DMS114 treated with DMSO at 0.1 percent for 48 hours (cell line): ENCODE measurements around the gene CTAGE9.
"Not testable (repeated sequence)": the region's sequence is repeated elsewhere in the genome, so short reads cannot be mapped to it uniquely, and the experiment has no call there.

ENCODE experiments used
- DNase-seq: peaks from one replicate; lab custom pipeline; 2025; ENCODE audit not compliant: unreplicated experiment; lab: John Stamatoyannopoulos, UW

CTAGE9 gene, protein sequence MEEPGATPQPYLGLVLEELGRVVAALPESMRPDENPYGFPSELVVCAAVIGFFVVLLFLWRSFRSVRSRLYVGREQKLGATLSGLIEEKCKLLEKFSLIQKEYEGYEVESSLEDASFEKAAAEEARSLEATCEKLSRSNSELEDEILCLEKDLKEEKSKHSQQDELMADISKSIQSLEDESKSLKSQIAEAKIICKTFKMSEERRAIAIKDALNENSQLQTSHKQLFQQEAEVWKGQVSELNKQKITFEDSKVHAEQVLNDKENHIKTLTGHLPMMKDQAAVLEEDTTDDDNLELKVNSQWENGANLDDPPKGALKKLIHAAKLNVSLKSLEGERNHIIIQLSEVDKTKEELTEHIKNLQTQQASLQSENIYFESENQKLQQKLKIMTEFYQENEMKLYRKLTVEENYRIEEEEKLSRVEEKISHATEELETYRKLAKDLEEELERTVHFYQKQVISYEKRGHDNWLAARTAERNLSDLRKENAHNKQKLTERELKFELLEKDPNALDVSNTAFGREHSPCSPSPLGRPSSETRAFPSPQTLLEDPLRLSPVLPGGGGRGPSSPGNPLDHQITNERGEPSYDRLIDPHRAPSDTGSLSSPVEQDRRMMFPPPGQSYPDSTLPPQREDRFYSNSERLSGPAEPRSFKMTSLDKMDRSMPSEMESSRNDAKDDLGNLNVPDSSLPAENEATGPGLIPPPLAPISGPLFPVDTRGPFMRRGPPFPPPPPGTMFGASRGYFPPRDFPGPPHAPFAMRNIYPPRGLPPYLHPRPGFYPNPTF

DNA sequence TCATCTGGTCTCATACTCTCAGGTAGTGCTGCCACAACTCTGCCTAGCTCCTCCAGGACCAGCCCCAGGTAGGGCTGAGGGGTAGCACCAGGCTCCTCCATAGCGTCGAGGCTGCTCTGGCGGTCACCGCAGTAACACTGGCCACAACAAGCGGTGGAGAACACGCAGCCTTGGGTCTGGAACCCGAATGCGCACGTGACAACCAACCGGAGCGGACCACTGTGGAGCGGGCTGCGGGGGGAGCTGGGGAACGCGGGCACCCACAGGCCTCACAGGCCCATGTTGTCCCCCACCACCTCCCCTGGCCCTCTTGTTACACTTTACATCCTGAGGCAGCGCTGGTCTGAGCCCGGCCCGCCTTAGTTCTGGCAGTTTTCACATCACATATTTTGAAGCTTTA is at the start of gene CTAGE9:
Gene CTAGE9 (minus strand): TSS at position 101 of the 400 bp plus-strand sequence. CDS start 0 bp downstream, at position 101.
- not testable (repeated sequence) for DNase-seq

DNA sequence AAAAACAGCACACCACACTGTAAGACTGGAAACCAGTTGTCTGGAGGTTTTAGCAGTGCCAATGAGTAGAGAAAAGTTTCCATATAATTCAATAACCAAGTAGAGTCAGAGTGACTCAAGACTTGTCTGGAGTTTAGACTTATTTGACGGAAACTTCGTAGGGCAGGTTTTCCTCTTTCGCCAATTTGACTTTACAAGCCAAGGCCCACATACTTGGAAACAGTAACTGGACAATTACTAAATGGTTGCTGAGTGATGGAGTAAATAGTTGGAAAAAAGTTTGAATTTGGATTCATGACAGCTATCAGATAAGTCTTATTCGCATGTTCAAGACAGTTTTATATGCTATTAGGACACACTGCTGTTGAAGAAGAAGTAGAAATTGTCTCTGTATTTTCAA is 48.1 kb upstream of the CTAGE9 start:
- no peak for DNase-seq

DNA sequence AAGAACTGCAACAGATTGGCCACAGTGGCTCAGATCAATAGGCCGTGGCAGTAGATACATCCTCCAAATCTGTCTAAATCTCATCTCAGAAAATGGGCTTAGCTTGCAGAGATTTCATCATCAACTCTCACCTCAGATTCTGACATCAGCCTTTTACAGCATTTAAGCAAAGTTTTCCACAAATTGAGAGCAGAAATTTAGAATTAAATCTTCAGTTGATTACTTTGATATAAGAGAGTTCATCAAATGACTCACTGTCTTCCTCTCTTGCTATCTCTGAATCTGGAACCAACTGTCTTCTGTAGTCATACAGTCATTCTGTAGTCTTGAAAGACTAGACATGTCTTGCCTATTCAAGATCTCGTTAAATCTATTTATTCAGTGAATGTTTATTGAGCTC is 45.2 kb upstream of the CTAGE9 start:
- no peak for DNase-seq

DNA sequence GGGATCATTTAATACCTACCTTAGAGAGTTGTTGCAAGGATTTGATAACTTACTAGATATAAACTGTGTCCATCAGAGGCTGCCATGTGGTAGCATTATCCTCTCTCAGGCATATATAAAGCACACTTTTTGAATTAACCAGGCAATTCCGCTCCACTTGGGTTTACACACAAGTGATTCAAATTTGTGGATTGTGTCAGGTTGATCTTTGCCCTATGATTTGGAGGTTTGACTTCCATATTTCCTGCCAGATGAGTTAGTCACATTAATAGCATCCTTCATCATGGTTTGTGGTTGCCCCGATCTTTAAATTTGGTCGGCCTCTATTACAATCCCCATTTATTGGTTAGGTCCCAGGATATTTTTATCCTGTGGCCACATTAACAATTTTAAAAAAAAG is 44.8 kb upstream of the CTAGE9 start:
- DNase-seq = no peak

DNA sequence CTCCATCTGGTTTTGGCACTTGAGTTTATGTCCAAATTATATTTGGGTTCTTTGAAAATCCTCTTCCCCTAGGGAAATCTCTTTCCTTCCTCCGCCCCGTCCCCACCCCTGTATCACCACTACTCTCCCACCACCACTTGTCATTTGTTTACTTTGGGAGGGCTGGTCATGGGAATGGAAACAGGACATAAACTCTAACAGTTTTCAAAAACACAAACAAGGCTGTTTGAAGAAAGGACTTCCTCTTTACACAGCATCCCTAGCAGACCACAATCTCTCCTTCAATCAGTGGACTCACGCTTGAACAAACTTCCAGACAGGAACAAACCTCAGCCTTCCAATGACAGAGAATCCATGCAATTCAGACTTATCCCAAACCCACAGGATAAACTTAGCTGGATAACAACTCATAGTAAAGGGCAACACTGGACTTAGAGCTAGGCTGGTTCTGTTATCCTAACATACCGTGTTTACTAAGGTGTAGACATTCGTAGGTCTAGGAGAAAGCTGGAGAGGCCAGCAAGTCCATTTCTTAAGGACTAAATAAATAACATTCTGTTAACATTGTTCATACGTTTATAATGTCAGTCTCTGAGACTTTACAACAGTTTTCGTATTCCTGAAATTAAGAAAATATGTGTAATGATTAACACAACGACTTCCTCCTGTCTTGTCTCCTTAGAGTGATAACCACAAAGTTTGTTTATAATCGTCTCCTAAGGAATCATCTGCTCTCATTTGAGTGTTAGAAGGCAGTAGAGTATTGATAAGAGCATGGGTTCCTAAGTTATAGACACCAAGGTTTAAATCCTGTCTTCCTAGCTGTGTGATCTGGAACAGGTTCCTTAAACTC is 44.1 kb upstream of the CTAGE9 start:
- no peak for DNase-seq

DNA sequence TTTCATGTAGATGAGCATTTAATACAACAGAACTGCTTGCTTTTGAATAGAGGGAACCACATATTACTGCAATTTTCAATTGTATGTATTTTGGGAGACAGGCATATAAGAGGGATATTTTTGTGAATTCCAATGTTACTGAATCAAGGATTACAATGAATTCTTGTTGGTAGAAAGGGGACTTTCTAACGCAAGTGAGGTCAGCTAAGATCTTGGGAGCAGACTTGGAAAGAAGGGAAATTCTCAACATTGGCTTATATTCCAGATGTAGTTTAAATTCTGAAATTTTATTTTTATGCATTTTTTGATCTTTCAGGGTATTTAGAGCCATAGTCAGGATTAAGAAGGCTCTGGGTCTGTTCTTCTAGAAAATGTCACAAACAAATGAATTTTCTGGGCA is 43.3 kb upstream of the CTAGE9 start:
- no peak for DNase-seq

DNA sequence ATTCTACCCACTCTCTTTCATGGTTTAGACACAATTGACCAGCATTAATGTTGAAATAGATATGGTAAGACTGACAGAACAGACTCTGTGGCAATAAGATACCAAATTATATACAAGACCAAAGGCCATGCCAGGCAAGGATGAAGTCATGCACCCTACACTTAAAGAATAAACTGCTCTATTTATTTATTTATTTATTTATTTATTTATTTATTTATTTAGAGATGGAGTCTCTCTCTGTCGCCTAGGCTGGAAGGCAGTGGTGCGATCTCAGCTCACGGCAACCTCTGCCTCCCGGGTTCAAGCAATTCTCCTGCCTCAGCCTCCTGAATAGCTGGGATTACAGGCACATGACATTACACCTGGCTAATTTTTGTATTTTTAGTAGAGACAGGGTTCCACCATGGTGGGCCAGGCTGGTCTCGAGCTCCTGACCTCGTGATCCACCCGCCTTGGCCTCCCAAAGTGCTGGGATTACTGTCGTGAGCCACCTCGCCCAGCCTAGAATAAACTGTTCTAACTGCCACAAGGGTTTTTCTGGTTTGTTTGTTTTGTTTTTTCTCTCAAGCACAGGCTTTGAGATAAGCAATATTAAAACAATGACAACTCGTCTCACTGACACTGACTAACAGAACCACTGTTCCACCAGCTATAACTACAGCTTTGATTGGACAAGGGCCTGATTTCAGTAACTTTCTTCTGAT is 40.3 kb upstream of the CTAGE9 start:
- not testable (repeated sequence) for DNase-seq

DNA sequence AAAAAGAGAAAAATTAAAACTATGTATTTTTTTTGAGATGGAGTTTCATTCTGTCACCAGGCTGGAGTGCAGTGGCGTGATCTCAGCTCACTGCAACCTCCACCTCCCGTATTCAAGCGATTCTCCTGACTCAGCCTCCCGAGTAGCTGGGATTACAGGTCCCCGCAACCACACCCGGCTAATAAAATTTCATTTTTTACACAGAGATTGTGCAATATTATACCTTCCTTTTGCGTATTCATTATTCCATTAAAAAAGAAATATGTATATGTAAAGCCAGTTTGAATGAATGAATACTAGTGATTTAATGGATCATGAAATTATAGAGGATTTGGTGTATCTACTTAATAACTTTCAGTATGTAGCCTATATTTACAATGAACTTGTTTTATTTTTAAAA is 38.2 kb upstream of the CTAGE9 start:
- DNase-seq = no peak

DNA sequence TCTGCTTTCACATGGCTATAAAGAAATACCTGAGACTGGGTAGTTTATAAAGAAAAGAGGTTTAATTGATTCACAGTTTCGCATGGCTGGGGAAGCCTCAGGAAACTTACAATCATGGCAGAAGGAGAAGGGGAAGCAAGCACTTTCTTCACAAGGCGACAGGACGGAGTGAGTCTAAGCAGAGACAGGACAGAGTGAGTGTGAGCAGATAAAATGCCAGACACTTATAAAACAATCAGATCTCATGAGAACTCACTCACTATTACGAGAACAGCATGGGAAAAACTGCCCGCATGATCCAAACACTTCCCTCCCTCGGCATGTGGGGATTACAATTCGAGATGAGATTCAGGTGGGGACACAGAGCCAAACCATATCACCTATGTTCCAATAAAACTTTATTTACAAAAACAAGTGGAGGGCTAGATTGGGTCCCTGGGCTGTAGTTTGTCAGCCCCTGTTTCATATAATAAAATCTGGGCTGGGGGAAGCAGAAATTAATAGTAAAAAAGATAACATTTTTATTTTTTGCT is 37.1 kb upstream of the CTAGE9 start:
- DNase-seq = no peak

DNA sequence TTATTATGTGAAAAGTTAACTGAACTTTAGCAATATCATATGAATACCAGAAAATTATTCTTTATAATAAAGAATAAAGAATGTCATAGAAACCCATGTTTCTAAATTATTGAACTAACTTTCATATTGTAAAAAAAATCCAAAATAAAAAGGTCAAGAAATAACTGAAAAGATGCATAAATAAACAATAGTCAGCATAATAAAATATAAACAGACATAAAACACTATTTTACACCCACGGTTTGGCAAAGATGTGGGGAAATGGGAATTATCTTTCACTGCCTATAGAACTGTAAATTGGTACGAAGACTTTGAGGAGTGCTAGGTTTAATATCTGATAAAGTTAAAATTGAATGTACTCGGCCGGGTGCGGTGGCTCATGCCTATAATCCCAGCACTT is 34.7 kb upstream of the CTAGE9 start:
- no peak for DNase-seq

DNA sequence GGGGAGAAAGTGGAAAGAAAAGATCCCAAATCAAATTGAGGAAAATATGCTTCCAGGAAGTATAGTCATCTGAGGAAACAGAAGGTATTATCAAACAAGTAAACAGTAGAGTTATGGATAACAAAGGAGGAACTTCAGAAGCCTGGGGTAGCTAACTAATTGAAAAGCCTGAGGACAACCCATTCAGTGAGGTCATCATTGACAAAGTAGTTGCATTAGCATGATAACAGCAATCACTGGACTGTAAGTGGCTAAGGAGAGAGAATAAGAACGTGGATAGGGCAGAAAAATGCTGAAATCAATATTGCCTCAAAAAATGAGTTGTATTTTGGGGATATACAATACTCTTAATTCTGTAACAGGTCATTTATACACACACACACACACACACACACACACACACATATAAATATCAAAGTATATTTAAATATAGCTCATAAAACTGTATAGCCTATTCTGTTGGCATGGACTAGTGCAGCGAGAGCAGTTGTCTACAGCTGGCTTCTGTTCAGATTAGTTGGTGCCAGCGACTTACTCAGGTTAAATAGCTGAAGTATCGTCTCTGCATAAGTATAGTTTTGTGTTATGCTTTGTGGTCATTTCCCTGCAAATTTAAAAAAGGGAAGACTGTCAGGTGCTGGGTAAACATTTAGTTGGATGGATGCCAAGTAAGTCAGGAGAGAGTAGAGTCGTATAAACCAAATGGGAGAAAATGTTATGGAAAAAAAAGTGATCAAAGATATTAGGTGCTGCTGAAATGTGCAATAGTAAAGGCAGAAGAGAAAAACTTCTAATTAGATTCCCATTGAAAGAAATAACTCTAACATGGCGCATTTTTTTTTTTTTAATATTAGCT is 33.8 kb upstream of the CTAGE9 start:
- DNase-seq = no peak

DNA sequence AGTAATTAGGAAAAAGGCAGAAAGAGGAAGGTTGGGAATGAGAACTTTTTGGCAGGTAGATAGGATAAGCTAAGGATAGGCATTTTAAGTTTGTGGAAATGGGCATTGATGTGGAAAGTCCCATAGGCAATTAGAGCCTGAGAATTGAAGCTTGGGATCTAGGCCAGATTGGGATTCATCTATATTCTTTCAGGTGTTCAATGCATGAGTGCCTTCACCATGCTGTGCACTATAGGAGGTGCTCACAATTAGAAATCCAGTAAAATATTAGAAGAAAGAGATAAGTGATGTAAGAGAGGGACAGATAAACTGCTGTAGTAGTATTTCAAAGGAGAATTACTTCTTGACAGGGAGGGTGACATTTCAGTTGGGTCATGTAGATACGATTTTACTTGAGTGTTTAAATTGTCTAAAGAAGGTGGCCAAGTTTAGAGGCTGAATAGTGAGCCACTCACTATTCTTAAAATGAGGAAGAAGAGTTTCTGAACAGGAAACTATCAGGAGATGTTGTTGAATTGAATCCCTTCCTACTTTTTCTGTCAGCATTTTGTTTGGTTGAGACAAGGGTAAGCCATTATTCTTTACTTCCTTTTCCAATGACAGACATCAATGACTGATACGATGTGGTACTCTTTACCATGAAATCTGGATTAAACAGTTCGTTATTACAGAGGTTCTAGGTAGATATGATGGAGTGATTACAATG is 31.0 kb upstream of the CTAGE9 start:
- DNase-seq = no peak

DNA sequence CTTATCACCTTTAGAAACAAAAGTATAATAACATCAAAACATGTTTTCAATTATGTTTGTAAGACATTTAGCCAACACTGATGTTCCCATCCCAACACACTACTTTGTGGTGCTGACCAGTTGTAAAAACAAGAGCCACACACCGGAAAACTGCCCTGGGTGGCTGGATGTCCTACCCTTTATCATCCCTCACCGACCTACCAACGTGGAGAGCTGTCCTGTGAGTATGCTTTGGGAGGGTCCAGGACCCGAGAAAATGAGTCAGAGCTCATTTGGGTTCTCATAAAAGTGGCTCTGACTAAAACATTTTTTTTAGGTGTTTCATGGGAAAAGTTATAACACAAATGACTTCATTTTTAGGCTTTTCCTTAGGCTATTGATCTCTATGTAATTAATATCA is 29.3 kb upstream of the CTAGE9 start:
- DNase-seq = no peak

DNA sequence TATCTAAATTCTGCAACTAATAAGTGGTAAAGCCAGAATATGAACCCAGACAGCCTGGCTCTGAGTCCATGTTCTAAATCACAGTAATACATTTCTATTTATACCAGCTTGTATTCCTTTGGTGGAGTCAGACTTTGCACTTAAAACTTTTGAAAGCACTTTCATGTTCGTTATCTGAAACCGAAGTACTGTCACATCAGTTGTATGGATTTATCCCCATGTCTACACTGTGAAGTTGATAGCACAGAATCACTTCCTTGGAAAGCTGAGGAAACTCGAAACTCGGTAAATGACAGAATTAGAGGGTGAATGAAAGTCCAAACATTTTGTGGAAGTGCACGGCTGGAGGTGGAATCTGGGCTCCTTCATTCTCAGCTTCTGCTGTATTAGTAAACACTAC is 28.3 kb upstream of the CTAGE9 start:
- no peak for DNase-seq

DNA sequence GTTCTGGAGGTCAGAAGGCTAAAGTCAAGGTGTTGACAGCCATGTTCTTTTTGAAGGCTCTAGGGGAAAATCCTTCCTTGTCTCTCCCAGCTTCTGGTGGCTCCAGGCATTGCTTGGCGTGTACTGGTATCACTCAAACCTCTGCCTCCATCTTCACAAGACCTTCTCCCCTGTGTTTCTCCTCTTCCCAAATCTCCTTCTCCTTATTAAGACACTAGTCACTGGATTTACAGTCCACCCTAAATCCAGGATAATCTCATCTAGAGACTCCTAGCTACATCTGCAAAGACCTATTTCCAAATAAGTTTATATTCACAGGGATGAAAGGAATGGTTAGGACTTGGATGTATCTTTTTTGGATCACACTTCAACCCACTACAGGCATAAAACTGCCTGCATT is 26.0 kb upstream of the CTAGE9 start:
- no peak for DNase-seq

DNA sequence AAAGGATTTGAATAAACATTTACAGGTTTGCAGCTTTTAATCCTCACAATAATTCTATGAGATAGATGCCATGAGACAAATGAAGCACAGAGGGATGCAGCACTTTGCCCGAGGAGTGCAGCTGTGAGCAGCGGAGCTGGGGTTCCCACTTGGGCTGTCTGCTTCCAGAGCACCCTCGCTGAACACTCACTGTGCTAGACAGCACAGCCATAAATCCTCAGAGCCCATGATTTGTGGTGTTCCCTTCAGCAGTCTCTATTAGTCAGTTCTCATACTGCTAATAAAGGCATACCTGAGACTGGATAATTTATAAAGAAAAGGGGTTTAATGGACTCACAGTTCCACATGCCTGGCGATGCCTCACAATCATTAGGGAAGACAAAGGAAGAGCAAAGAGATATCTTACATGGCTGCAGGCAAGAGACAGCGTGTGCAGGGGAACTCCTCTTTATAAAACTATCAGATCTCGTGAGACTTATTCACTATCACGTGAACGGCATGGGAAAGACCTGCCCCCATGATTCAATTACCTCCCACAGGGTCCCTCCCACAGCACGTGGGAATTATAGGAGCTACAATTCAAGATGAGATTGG is 25.3 kb upstream of the CTAGE9 start:
- no peak for DNase-seq

DNA sequence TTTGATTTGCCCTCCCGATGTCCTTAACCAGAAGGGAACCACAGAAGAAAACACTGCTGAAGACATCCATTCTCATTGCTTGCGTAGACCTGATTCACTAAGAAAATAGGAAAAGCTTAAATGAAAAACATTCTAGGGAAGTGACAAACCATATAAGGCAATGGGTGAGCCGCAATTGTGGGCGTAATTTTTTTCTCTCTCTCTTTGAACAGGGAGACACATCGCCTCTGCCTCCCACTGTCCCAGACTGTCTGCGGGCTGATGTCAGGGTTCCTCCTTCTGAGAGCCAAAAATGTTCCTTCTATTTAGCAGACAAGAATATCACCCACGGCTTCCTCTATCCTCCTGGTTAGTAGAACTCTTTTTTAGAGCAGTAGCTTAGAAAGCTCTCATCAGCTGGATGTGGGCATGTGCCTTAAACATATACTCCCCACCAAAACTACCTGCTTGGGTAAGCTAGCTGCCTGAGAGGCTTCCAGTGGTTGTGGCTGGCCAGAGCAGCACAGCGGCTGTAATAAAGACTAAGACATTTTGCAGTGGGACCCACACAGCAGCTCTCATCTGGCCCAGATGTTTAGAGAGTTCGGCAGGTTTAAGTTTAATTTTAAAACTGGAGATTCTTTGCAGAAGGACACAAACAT is 22.7 kb upstream of the CTAGE9 start:
- no peak for DNase-seq

DNA sequence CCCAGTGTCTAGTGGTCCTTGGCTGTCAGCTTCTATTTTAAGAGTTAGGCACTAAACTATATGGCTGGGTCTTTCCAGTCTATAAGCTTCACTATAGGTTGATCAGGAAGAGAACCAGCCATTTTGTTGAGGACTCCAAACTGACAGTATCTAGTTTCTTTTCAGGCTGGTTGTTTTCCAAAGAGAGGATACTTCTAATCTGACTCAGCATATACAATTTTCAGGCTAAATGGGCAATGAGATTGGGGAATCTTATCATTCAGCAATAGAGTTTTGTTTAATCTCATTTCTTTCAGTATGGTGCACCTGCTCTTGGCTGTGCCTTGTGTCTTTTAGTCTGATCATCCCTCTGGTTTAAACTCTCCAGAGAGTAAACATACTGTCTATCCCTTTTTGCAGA is 20.4 kb upstream of the CTAGE9 start:
- no peak for DNase-seq
